Gastrocnemius medialis (tissue), 4 donors: ENCODE measurements around the gene TTLL8.

Source experiments
- POLR2A ChIP-seq, 2 donors: fragments of 450-650 bp; IDR thresholded peaks; one replicate each; pipeline ENCODE4 v1.6.1; 2017; ENCODE audit warnings: antibody characterized with exemption in 2 of 2, mild to moderate bottlenecking in 2 of 2, moderate library complexity in 2 of 2
- TF ChIP-seq, protein P1 (sequence below), 5 experiments: fragments of 450-650 bp in 3 of 5; fragments of 200-600 bp in 2 of 5; sonication (generic) in 2 of 5; IDR thresholded peaks in 4 of 5; conservative IDR thresholded peaks in 1 of 5; 1 replicate in 4 of 5; 2 replicates in 1 of 5; pipeline ENCODE4 v1.5.1; 2016 to 2019; ENCODE audit warnings: antibody characterized with exemption in 5 of 5, mild to moderate bottlenecking in 3 of 5, moderate library complexity in 3 of 5

DNA sequence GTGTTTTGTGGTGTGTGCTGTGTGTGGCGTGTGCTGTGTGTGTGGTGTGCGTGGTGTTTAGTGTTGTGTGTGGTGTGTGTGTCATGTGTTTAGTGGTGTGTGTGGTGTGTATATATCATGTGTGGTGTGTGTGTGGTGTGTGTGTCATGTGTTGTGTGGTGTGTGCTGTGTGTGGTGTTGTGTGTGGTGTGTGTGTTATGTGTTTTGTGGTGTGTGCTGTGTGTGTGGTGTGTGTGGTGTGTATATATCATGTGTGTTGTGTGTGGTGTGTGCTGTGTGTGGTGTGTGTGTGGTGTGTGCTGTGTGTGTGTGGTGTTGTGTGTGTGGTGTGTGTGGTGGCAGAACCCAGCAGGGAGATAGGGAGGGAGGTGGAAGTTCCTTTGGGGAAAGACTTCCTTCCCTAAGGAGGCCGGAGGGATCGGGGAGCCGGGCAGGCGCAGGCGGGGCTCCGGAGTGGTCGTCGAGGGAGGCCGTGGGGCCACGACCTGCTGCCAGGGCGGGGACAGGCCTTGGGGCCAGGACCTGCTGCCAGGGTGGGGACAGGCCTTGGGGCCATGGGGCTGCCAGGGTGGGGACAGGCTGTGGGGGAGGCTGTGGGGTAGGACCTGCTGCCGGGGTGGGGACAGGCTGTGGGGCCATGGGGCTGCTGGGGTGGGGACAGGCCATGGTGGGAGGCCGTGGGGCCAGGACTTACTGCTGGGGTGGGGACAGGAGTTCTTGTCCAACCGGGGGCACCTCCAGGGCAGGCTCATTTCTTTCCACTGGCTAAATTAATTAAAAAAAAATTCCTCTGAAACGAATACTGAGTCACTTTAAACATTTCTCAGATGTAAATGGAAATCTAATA is 82.3 kb downstream of the TTLL8 start:
- TF ChIP-seq POLR2A (IDR thresholded peaks at IDR 0.05): no peak
- TF ChIP-seq, protein P1, sequence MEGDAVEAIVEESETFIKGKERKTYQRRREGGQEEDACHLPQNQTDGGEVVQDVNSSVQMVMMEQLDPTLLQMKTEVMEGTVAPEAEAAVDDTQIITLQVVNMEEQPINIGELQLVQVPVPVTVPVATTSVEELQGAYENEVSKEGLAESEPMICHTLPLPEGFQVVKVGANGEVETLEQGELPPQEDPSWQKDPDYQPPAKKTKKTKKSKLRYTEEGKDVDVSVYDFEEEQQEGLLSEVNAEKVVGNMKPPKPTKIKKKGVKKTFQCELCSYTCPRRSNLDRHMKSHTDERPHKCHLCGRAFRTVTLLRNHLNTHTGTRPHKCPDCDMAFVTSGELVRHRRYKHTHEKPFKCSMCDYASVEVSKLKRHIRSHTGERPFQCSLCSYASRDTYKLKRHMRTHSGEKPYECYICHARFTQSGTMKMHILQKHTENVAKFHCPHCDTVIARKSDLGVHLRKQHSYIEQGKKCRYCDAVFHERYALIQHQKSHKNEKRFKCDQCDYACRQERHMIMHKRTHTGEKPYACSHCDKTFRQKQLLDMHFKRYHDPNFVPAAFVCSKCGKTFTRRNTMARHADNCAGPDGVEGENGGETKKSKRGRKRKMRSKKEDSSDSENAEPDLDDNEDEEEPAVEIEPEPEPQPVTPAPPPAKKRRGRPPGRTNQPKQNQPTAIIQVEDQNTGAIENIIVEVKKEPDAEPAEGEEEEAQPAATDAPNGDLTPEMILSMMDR (IDR thresholded peaks at IDR 0.05 in 4 of 5, conservative IDR thresholded peaks at IDR 0.05 in 1 of 5): no peak
